Measurements from ENCODE around the gene TSLP. TPM values are rescaled to one million over a fixed set of nuclear protein-coding genes. Genes with fewer than 3 reads are reported as not detected.
A peak's percentile ranks its signal among the peaks of the same experiment; 100 is the strongest.

The TSLP gene
- total RNA-seq, 2 experiments from 2014 or later = not detected

- no peaks in the 10 kb centered on the region for H3K36me3 ChIP-seq (ENCODE audit: insufficient read depth, low read length)
- no peaks in the 10 kb centered on the region for H4K20me1 ChIP-seq (ENCODE audit: insufficient read depth, low read length)
- ChIA-PET CTCF (ENCODE audit: unreplicated experiment) (no interaction called here), POLR2A (no interaction called here)
- TF ChIP-seq EZH2phosphoT487 (IDR thresholded peaks at IDR 0.05; ENCODE audit: borderline replicate concordance, low read depth, low read length) (no peak), CTCF (conservative IDR thresholded peaks at IDR 0.05; ENCODE audit: low read length) (no peak)
- no peaks in the 10 kb centered on the region for H3K9me3 ChIP-seq (ENCODE audit: low read length)
- H3K79me2 ChIP-seq (ENCODE audit: insufficient read depth, low read depth, low read length) = no peaks in the 10 kb centered on the region
- no peak overlapping the region for H3K4me2 ChIP-seq (ENCODE audit: low read length)
- peaks cover 13% of the 10 kb centered on the region for H3K4me1 ChIP-seq (ENCODE audit: insufficient read depth, low read length, poor library complexity, severe bottlenecking)
- no TSS peak for BruUV-seq (replicated peaks)
- H2AFZ ChIP-seq (ENCODE audit: low read length) = no peak overlapping the region
- intact Hi-C loops (cut with micrococcal nuclease; ENCODE audit: unreplicated experiment) = no loop called here
- no peak overlapping the region for H3K27ac ChIP-seq (ENCODE audit: low read depth, low read length, poor library complexity, severe bottlenecking)
- no peaks in the 10 kb centered on the region for H3K9me2 ChIP-seq (ENCODE audit: insufficient read depth, low read length)
- DNase-seq (ENCODE audit: low spot score) = no peak
- no peak overlapping the region for H3K4me3 ChIP-seq (ENCODE audit: low read depth, low read length, poor library complexity, severe bottlenecking)
These were observed 1.0 kb upstream of the TSLP start for GRCh38 chr5:111070272-111071134.

- BruUV-seq (replicated peaks) = no TSS peak
- POLR2A ChIA-PET = no interaction called here
- no peak for TF ChIP-seq EZH2phosphoT487 (IDR thresholded peaks at IDR 0.05; ENCODE audit: borderline replicate concordance, low read depth, low read length)
- no peak for TF ChIP-seq CTCF (conservative IDR thresholded peaks at IDR 0.05; ENCODE audit: low read length)
- DNase-seq (ENCODE audit: low spot score) = peak; percentile 38
- peak overlapping the region; percentile 73 for H2AFZ ChIP-seq (ENCODE audit: low read length)
- no peaks in the 10 kb centered on the region for H3K9me3 ChIP-seq (ENCODE audit: low read length)
- peak overlapping the region; percentile 61 for H3K4me3 ChIP-seq (ENCODE audit: low read depth, low read length, poor library complexity, severe bottlenecking)
- no peaks in the 10 kb centered on the region for H3K9me2 ChIP-seq (ENCODE audit: insufficient read depth, low read length)
- H3K4me2 ChIP-seq (ENCODE audit: low read length) = peak overlapping the region; percentile 56
- H3K36me3 ChIP-seq (ENCODE audit: insufficient read depth, low read length) = no peaks in the 10 kb centered on the region
- intact Hi-C loops (cut with micrococcal nuclease; ENCODE audit: unreplicated experiment) = no loop called here
- CTCF ChIA-PET (ENCODE audit: unreplicated experiment) = no interaction called here
- H3K4me1 ChIP-seq (ENCODE audit: insufficient read depth, low read length, poor library complexity, severe bottlenecking) = peaks cover 17% of the 10 kb centered on the region
- no peaks in the 10 kb centered on the region for H3K79me2 ChIP-seq (ENCODE audit: insufficient read depth, low read depth, low read length)
- H4K20me1 ChIP-seq (ENCODE audit: insufficient read depth, low read length) = no peaks in the 10 kb centered on the region
- H3K27ac ChIP-seq (ENCODE audit: low read depth, low read length, poor library complexity, severe bottlenecking) = no peak overlapping the region
These were observed 1.6 kb downstream of the TSLP start for GRCh38 chr5:111072949-111073682.

All from OCI-LY7 (cell line).